ENCODE data around the gene TSPAN18. TPM values are rescaled to one million over a fixed set of nuclear protein-coding genes. Genes with fewer than 3 reads are reported as not detected.
A peak's percentile ranks its signal among the peaks of the same experiment; 100 is the strongest.

TSPAN18 gene
- total and polyA plus RNA-seq, 2 of the 8 experiments (the other 6 are each of a cell fraction or from before 2014, with no cell fraction given), result 5.2 to 10.2 TPM

GRCh38 chr11:44779736-44780520 is 53.2 kb downstream of the TSPAN18 start:
- DNase-seq (ENCODE audit: low read depth in 1 of 2, low spot score in 2 of 2) (no peak), FAIRE-seq (peak; percentile 50)
- Histone ChIP-seq H3K14ac (ENCODE audit: insufficient read length) (no peak overlapping the region), H3K9me3 (ENCODE audit: insufficient read depth in 2 of 2, low read depth in 1 of 2, low read length in 1 of 2) (no peaks in the 10 kb centered on the region), H3K27ac (ENCODE audit: low read depth, low read length) (no peak overlapping the region), H2BK5ac (ENCODE audit: low read depth, low read length) (0 out of 2 replicates have a peak overlapping the region, but pooled peaks have one; percentile 68), H3K4ac (replicated peaks; ENCODE audit: insufficient read length, low read depth, low read length) (no peak overlapping the region), H2BK12ac (ENCODE audit: low read depth, low read length) (peak overlapping the region; percentile 86; the same call in 1 of the 2 replicates), H2BK120ac (replicated peaks; ENCODE audit: low read depth, low read length) (no peak overlapping the region), H3K27me3 (replicated peaks in 1 of 4; ENCODE audit: control insufficient read depth in 3 of 4, extremely low read depth in 1 of 4, insufficient read depth in 3 of 4, low read length in 3 of 4) (no peaks in the 10 kb centered on the region), H2BK15ac (ENCODE audit: low read length) (peak overlapping the region; percentile 95; the same call in 1 of the 2 replicates), H3K23ac (ENCODE audit: insufficient read length) (no peak overlapping the region), H4K5ac (ENCODE audit: insufficient read length, low read depth, low read length) (no peak overlapping the region), H2AK5ac (ENCODE audit: low read depth, low read length) (peak overlapping the region; percentile 82), H3K56ac (replicated peaks; ENCODE audit: insufficient read length, low read depth, low read length) (no peak overlapping the region), H2BK20ac (ENCODE audit: low read length) (peak overlapping the region; percentile 7; the same call in 1 of the 2 replicates), H3K36me3 (ENCODE audit: control insufficient read depth in 2 of 4, insufficient read depth in 4 of 4, low read length in 3 of 4) (no peaks in the 10 kb centered on the region), H3K79me2 (ENCODE audit: control insufficient read depth in 1 of 2, insufficient read depth in 2 of 2, low read length in 2 of 2) (no peaks in the 10 kb centered on the region), H3K18ac (ENCODE audit: extremely low read depth, low read length) (peak overlapping the region; percentile 28; the same call in 1 of the 2 replicates), H3K4me2 (ENCODE audit: insufficient read depth in 1 of 2, low read depth in 2 of 2, low read length in 2 of 2) (no peak overlapping the region), H4K8ac (ENCODE audit: extremely low read depth, insufficient read depth, low read length) (no peak overlapping the region), H4K91ac (replicated peaks; ENCODE audit: insufficient read length, low read length) (no peak overlapping the region), H3K4me1 (replicated peaks in 1 of 4; ENCODE audit: control insufficient read depth in 3 of 4, insufficient read depth in 4 of 4, low read length in 3 of 4) (peaks cover 11 to 21% (median 18%) of the 10 kb centered on the region in 4 experiments; a peak in 6 of 7 replicates), H4K20me1 (replicated peaks in 1 of 2; ENCODE audit: control insufficient read depth in 1 of 2, insufficient read depth in 2 of 2, low read length in 2 of 2) (no peaks in the 10 kb centered on the region), H3K4me3 (ENCODE audit: extremely low read depth in 1 of 4, insufficient read depth in 2 of 4, low read depth in 3 of 4, low read length in 4 of 4) (no peak overlapping the region), H3K9ac (replicated peaks in 1 of 4; ENCODE audit: extremely low read depth in 1 of 4, low read depth in 3 of 4, low read length in 3 of 4) (no peak overlapping the region), H3K79me1 (ENCODE audit: low read depth, low read length) (no peaks in the 10 kb centered on the region; the same call in 1 of the 2 replicates), H2AFZ (ENCODE audit: low read length) (no peak overlapping the region), H3K23me2 (ENCODE audit: low read depth, low read length) (peaks cover 2% of the 10 kb centered on the region; the same call in 1 of the 2 replicates)
- TF ChIP-seq ATF2 (IDR thresholded peaks at IDR 0.05; ENCODE audit: low read length) (no peak), JUND (IDR thresholded peaks at IDR 0.05; ENCODE audit: low read length) (no peak), POLR2AphosphoS5 (IDR thresholded peaks at IDR 0.05; ENCODE audit: low read depth, low read length) (no peak), FOSL1 (IDR thresholded peaks at IDR 0.05; ENCODE audit: insufficient read depth, low read depth, low read length) (no peak), RBBP5 (IDR thresholded peaks at IDR 0.05; ENCODE audit: borderline replicate concordance, low read depth, low read length) (no peak), NANOG (IDR thresholded peaks at IDR 0.05; ENCODE audit: insufficient read depth, low read depth, low read length, poor library complexity, severe bottlenecking) (no peak), GABPA (IDR thresholded peaks at IDR 0.05; ENCODE audit: borderline replicate concordance, insufficient read depth, low read length) (no peak), EP300 (IDR thresholded peaks at IDR 0.05; ENCODE audit: borderline replicate concordance in 1 of 2, low read depth in 2 of 2, low read length in 2 of 2) (no peak), SRF (IDR thresholded peaks at IDR 0.05; ENCODE audit: low read depth, low read length) (no peak)
- CTCF ChIA-PET (ENCODE audit: partially characterized antibody), result interaction anchor here (0.6 to 2.3 kb wide), 10 partner anchors 9 to 148 kb away, joined by 3 to 11 read pairs (median 4); no protein-coding TSS in a partner anchor
- POLR2A ChIA-PET (ENCODE audit: partially characterized antibody), result interaction anchor here (0.6 to 1.3 kb wide), 2 partner anchors 24 to 331 kb away, joined by 3 read pairs; no protein-coding TSS in a partner anchor
- WGBS, 2 experiments (ENCODE audit: extremely low coverage in 1 of 2, insufficient coverage in 1 of 2, insufficient read length in 1 of 2, insufficient replicate concordance in 2 of 2, low coverage in 1 of 2, low lambda C conversion rate in 2 of 2, missing lambda C conversion rate in 1 of 2), result 83 to 100% methylated on average over 3 to 10 of the region's 10 CpGs
